ENCODE results near the gene GJA3.

GJA3 gene

GRCh38 chr13:20190481-20191310 is 29.8 kb upstream of the GJA3 start:
- Mint-ChIP-seq H3K9me3 (no peaks in the 10 kb centered on the region), H3K27ac (no peak overlapping the region), H3K36me3 (no peaks in the 10 kb centered on the region), H3K27me3 (peaks cover 75% of the 10 kb centered on the region), H3K4me3 (no peak overlapping the region), H3K4me1 (peaks cover 21% of the 10 kb centered on the region)
- CTCF ChIA-PET: interaction anchor here (0.9 to 1.9 kb wide), 2 partner anchors 8 to 636 kb away, joined by 3 to 5 read pairs; no protein-coding TSS in a partner anchor
- no peak for DNase-seq

GRCh38 chr13:20190076-20190475 is 29.2 kb upstream of the GJA3 start:
- no peaks in the 10 kb centered on the region for H3K9me3 Mint-ChIP-seq
- no peaks in the 10 kb centered on the region for H3K36me3 Mint-ChIP-seq
- DNase-seq: no peak
- H3K4me3 Mint-ChIP-seq: no peak overlapping the region
- H3K27me3 Mint-ChIP-seq: peaks cover 69% of the 10 kb centered on the region
- H3K27ac Mint-ChIP-seq: no peak overlapping the region
- CTCF ChIA-PET: no interaction called here
- peaks cover 21% of the 10 kb centered on the region for H3K4me1 Mint-ChIP-seq

DNA sequence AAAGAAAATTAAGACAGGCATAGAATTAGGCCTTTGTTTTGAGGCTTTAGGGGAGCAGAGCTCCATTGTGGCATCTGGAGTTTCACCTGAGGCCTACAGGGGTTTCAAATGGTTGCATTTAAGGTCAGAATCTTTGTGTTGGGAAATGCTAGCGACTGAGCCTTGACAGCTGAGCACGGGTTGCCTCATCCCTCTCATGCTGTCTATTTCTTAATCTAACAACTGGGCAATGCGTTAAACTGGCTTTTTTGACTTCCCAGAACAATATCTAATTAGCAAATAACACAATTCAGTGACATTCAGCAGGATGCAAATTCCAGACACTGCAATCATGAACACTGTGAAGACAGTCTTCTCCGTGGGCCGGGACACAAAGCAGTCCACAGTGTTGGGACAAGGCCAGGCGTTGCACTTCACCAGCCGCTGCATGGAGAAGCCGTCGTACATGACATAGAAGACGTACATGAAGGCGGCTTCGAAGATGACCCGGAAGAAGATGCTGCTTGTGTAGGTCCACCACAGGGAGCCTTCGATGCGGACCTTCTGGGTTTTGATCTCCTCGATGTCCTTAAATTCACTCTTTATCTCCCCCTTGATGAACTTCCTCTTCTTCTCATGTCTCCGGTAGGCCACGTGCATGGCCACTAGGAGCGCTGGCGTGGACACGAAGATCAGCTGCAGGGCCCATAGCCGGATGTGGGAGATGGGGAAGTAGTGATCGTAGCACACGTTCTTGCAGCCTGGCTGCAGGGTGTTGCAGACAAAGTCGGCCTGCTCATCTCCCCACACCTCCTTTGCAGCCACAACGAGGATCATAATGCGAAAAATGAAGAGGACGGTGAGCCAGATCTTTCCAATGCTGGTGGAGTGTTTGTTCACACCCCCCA is 28.1 kb upstream of the GJA3 start:
- Mint-ChIP-seq H3K9me3 (no peaks in the 10 kb centered on the region), H3K36me3 (no peaks in the 10 kb centered on the region), H3K27me3 (peaks cover 68% of the 10 kb centered on the region), H3K4me1 (peaks cover 11% of the 10 kb centered on the region), H3K27ac (no peak overlapping the region), H3K4me3 (no peak overlapping the region)
- CTCF ChIA-PET: no interaction called here
- DNase-seq: peak; percentile 38

- H3K36me3 Mint-ChIP-seq: no peaks in the 10 kb centered on the region
- H3K9me3 Mint-ChIP-seq: no peaks in the 10 kb centered on the region
- peaks cover under 1% of the 10 kb centered on the region for H3K4me1 Mint-ChIP-seq
- H3K4me3 Mint-ChIP-seq: no peak overlapping the region
- peaks cover 59% of the 10 kb centered on the region for H3K27me3 Mint-ChIP-seq
- no peak overlapping the region for H3K27ac Mint-ChIP-seq
- CTCF ChIA-PET: interaction anchor here (0.6 kb wide), 1 partner anchor 11 kb away, joined by 5 read pairs; no protein-coding TSS in a partner anchor
- DNase-seq: no peak
These were observed 25.9 kb upstream of the GJA3 start for GRCh38 chr13:20186771-20187170.

GRCh38 chr13:20185366-20186056 is 24.7 kb upstream of the GJA3 start:
- Mint-ChIP-seq H3K4me3 (no peak overlapping the region), H3K27me3 (peaks cover 53% of the 10 kb centered on the region), H3K27ac (no peak overlapping the region), H3K9me3 (no peaks in the 10 kb centered on the region), H3K36me3 (no peaks in the 10 kb centered on the region), H3K4me1 (no peaks in the 10 kb centered on the region)
- DNase-seq: no peak
- CTCF ChIA-PET: interaction anchor here (0.6 to 1.2 kb wide), 4 partner anchors 10 to 740 kb away, joined by 3 to 5 read pairs (median 3); no protein-coding TSS in a partner anchor

DNA sequence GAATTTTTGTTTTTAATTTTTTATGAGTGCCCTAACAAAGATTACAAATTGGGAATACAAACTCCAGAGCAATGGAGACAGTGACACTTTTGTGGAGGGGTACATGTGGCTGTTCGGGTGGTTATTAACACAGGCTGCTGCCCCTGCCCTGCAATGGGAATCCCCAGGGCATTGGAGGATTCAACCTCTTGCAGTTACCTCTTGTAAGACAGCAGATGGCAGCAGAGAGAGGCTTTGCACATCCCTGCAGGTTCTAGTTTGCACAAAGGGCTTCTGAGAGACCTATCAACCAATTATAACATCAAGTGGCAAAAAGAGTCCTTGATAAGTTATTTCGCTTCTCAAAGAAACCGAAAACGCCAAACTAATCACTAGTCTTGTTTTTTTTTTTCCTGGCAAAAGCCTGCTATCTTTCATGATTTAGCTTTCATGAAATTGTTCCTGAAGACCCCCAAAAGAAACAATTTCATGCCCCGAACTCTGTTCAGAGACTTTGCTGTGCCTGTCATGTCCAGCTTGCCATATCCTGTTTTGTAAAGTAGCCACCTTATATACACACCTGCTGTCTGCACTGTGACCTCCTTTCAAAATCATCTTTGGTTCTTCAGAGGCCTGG is 21.5 kb upstream of the GJA3 start:
- H3K4me3 Mint-ChIP-seq: no peak overlapping the region
- peak; percentile 60 for DNase-seq
- no peaks in the 10 kb centered on the region for H3K36me3 Mint-ChIP-seq
- H3K27me3 Mint-ChIP-seq: peaks cover 67% of the 10 kb centered on the region
- peaks cover 3% of the 10 kb centered on the region for H3K4me1 Mint-ChIP-seq
- no peak overlapping the region for H3K27ac Mint-ChIP-seq
- CTCF ChIA-PET: interaction anchor here (0.6 to 1.6 kb wide), 6 partner anchors 9 to 744 kb away, joined by 3 to 6 read pairs (median 4); no protein-coding TSS in a partner anchor
- H3K9me3 Mint-ChIP-seq: no peaks in the 10 kb centered on the region

GRCh38 chr13:20181188-20181587 is 20.3 kb upstream of the GJA3 start:
- CTCF ChIA-PET: interaction anchor here (1.2 kb wide), 1 partner anchor 14 kb away, joined by 6 read pairs; no protein-coding TSS in a partner anchor
- Mint-ChIP-seq H3K4me1 (peaks cover 3% of the 10 kb centered on the region), H3K36me3 (no peaks in the 10 kb centered on the region), H3K4me3 (no peak overlapping the region), H3K27me3 (peaks cover 70% of the 10 kb centered on the region), H3K27ac (no peak overlapping the region), H3K9me3 (no peaks in the 10 kb centered on the region)
- no peak for DNase-seq

DNA sequence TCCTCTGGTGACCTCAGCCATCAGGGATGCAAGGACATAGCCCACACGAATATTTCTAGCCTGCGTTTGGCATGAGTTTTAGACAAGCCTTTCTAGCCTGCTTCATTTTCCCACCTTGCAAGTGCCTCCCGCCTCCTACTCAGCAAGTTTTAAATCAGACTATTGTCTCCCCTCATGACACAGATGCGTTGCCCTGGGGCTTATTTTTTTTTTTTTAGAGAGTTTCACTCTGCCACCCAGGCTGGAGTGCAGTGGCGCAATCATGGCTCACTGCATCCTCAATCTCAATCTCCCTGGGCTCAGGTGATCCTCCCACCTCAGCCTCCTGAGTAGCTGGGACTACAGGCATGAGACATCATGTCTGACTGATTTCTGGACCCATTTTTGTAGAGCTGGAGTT is 17.3 kb upstream of the GJA3 start:
- Mint-ChIP-seq H3K4me1 (peaks cover 11% of the 10 kb centered on the region), H3K4me3 (no peak overlapping the region), H3K36me3 (no peaks in the 10 kb centered on the region), H3K27me3 (peaks cover 84% of the 10 kb centered on the region), H3K9me3 (no peaks in the 10 kb centered on the region), H3K27ac (no peak overlapping the region)
- no peak for DNase-seq
- CTCF ChIA-PET: interaction anchor here (1.2 kb wide), 1 partner anchor 316 kb away, joined by 4 read pairs; no protein-coding TSS in a partner anchor

GRCh38 chr13:20177049-20177831 is 16.4 kb upstream of the GJA3 start:
- DNase-seq: no peak
- H3K27ac Mint-ChIP-seq: no peak overlapping the region
- no peaks in the 10 kb centered on the region for H3K36me3 Mint-ChIP-seq
- peaks cover 84% of the 10 kb centered on the region for H3K27me3 Mint-ChIP-seq
- H3K4me3 Mint-ChIP-seq: no peak overlapping the region
- no peaks in the 10 kb centered on the region for H3K9me3 Mint-ChIP-seq
- H3K4me1 Mint-ChIP-seq: peaks cover 11% of the 10 kb centered on the region
- CTCF ChIA-PET: no interaction called here

- Mint-ChIP-seq H3K27me3 (peaks cover 87% of the 10 kb centered on the region), H3K4me3 (no peak overlapping the region), H3K4me1 (peaks cover 11% of the 10 kb centered on the region), H3K36me3 (no peaks in the 10 kb centered on the region), H3K9me3 (no peaks in the 10 kb centered on the region), H3K27ac (no peak overlapping the region)
- CTCF ChIA-PET: no interaction called here
- DNase-seq: no peak
These were observed 15.2 kb upstream of the GJA3 start for GRCh38 chr13:20175907-20176652.

DNA sequence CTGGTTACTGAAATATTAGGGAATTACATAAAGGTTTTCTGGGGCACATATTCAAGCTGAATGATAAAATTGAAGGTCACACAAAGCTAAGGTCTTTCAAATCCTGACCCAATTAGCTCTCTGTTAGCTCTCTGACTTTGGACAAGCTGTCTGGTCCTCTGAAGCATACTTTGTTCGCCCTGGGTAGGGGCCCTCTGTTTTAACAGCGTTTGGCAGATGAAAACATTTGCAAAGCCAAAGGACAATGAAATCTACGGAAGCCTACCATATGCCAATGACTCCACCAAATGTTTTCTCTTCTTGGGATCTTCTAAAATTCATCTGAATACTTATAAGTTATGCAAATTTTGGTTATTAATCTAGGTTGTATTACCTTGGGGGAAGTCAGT is 14.5 kb upstream of the GJA3 start:
- no peak overlapping the region for H3K4me3 Mint-ChIP-seq
- H3K27me3 Mint-ChIP-seq: peaks cover 88% of the 10 kb centered on the region
- H3K4me1 Mint-ChIP-seq: peaks cover 11% of the 10 kb centered on the region
- no peaks in the 10 kb centered on the region for H3K36me3 Mint-ChIP-seq
- CTCF ChIA-PET: no interaction called here
- no peak for DNase-seq
- no peak overlapping the region for H3K27ac Mint-ChIP-seq
- H3K9me3 Mint-ChIP-seq: no peaks in the 10 kb centered on the region

- H3K9me3 Mint-ChIP-seq: no peaks in the 10 kb centered on the region
- no peaks in the 10 kb centered on the region for H3K36me3 Mint-ChIP-seq
- peaks cover 88% of the 10 kb centered on the region for H3K27me3 Mint-ChIP-seq
- H3K4me1 Mint-ChIP-seq: peaks cover 11% of the 10 kb centered on the region
- H3K4me3 Mint-ChIP-seq: no peak overlapping the region
- no peak overlapping the region for H3K27ac Mint-ChIP-seq
- CTCF ChIA-PET: no interaction called here
- DNase-seq: peak; percentile 44
These were observed 14.0 kb upstream of the GJA3 start for GRCh38 chr13:20174656-20175405.

All from activated naive CD4-positive, alpha-beta T cell treated with anti-CD3 and anti-CD28 coated beads, Interleukin-2, amount 10 ng/mL, durations not matched to agents 7 days and 5 days (primary cell).